GM12865 (cell line): ENCODE measurements around the gene RASL10B.

Experiments used
- DNase-seq: peaks from one replicate; pipeline ENCODE4 v3.0.0; 2010; ENCODE audit warnings: low read depth
- H3K4me3 ChIP-seq: 2 replicates; pipeline ENCODE4 v1.5.1; 2011; ENCODE audit warnings: mild to moderate bottlenecking, low read depth, low read length, control low read depth
- CTCF ChIP-seq: IDR thresholded peaks from 2 replicates; pipeline ENCODE4 v1.5.1; 2011; ENCODE audit warnings: low read length, control low read depth, low read depth, inconsistent platforms; ENCODE audit not compliant: insufficient read depth; ENCODE audit errors: missing control alignments

The RASL10B gene

DNA sequence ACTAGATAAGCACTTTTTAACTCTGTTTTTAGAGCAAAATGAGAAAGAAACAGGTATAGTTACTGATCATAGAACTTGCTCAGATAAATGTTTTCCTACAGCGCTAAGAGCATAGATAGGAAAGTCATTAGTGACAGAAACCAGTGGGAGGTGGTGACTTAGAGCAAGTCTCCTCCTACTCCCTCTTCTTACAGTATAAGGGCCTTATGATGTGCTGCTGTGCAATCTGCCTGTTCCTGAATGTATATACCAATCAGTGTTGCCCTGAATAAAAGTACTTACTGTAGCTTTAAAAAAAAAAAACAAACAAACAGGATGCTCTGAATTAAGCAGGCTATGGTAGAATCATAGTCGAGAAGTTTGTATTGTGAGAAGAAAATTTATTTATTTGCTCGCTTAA is 23.3 kb upstream of the RASL10B start:
- TF ChIP-seq CTCF = no peak
- DNase-seq = no peak

GRCh38 chr17:35708951-35709350 is 22.5 kb upstream of the RASL10B start:
- TF ChIP-seq CTCF = no peak
- DNase-seq = peak; percentile 12
- no peak overlapping the region for H3K4me3 ChIP-seq

More for the DNA sequence above, 23.3 kb upstream of the RASL10B start:
- H3K4me3 ChIP-seq = no peak overlapping the region

DNA sequence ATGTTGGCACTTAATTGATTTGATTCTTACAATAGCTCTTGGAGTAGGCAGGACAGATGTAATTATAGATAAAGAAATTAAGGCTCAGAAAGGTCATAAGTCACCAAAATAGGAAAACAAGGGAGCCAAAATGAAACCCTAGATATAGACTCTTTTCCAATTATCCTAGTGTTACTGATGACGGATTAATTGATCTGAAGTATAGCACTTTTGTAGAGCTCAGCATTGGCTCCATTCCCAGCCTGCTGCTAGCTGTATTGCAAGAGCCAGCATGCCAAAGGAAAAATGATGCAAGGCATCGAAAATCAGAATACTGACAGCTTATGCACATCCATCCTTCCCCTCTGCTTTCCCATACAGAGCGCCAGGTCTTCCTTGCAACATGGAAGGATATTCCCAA is 21.6 kb upstream of the RASL10B start:
- TF ChIP-seq CTCF = no peak
- no peak for DNase-seq
- H3K4me3 ChIP-seq = no peak overlapping the region

- DNase-seq = no peak
- no peak overlapping the region for H3K4me3 ChIP-seq
- TF ChIP-seq CTCF = no peak
These were observed 20.5 kb upstream of the RASL10B start for GRCh38 chr17:35710950-35711349.

DNA sequence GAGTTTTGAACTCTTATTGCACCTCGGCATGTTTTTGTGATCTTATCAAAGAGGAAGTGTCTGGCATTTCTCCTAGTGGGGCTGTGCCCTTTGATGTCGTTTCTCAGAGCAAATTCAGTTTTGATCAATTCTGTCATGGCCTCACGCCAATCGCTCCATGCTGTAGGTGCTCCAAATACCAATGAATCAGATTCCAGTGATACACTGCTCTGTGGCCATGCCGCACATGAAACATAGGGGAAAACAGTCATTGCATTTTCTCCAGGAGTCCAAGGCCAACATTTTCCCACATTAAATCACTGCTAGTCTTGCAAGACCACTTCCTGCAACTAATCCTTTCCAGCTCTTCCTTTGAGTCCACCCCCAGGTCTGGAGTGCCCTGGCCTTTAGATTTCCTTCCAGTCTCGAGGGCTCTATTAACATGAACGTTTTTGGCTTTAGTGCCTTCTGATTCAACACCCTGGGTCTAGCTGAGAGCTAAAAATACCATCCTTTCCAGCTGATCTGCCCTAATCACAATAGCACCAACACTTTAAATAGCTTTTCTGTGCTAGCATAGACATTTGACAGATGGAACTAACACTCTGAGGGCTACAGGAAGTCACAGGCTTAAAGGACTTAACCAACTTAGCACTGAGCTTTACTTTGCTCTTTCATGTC is 18.2 kb upstream of the RASL10B start:
- no peak for DNase-seq
- no peak for TF ChIP-seq CTCF
- no peak overlapping the region for H3K4me3 ChIP-seq

GRCh38 chr17:35714988-35715387 is 16.5 kb upstream of the RASL10B start:
- TF ChIP-seq CTCF = no peak
- H3K4me3 ChIP-seq = no peak overlapping the region
- no peak for DNase-seq

- no peak for DNase-seq
- no peak for TF ChIP-seq CTCF
- H3K4me3 ChIP-seq = no peak overlapping the region
These were observed 16.0 kb upstream of the RASL10B start for GRCh38 chr17:35715416-35715815.
